ENCODE data around the gene TEX36. TPM values are rescaled to one million over a fixed set of nuclear protein-coding genes. Genes with fewer than 3 reads are reported as not detected.

TEX36 gene
- total RNA-seq, 3 donors from 2014 or later (not counting 1 experiment from before 2014, with no cell fraction given): not detected

GRCh38 chr10:125689955-125690569 is 7.1 kb upstream of the TEX36 start:
- H3K27me3 ChIP-seq (ENCODE audit: control insufficient read depth, insufficient read depth, low read length): no peaks in the 10 kb centered on the region
- H3K27ac Mint-ChIP-seq: no peak overlapping the region
- no peaks in the 10 kb centered on the region for H3K9me3 Mint-ChIP-seq
- peaks cover 16 to 18% of the 10 kb centered on the region in 2 donors for H3K4me1 Mint-ChIP-seq
- ATAC-seq: no peak
- 87% methylated on average over 8 of the region's 8 CpGs for WGBS (ENCODE audit: insufficient coverage)
- H3K4me3 Mint-ChIP-seq: no peak overlapping the region
- H3K4me1 ChIP-seq (ENCODE audit: control insufficient read depth, insufficient read depth, low read length): peaks cover 9% of the 10 kb centered on the region
- H3K4me3 ChIP-seq (ENCODE audit: low read length): no peak overlapping the region
- H3K27ac ChIP-seq (ENCODE audit: low read length): no peak overlapping the region
- DNase-seq: no peak
- TF ChIP-seq CTCF (IDR thresholded peaks at IDR 0.05): no peak
- H3K27me3 Mint-ChIP-seq (ENCODE audit: low read depth in 2 of 2): peaks cover 0 to 3% of the 10 kb centered on the region in 2 donors
- no peaks in the 10 kb centered on the region for H3K36me3 Mint-ChIP-seq
- no peaks in the 10 kb centered on the region for H3K36me3 ChIP-seq (ENCODE audit: control insufficient read depth, insufficient read depth, low read length)
- no peaks in the 10 kb centered on the region for H3K9me3 ChIP-seq (ENCODE audit: control insufficient read depth, insufficient read depth, low read length)
- intact Hi-C loops (cut with micrococcal nuclease): no loop called here

DNA sequence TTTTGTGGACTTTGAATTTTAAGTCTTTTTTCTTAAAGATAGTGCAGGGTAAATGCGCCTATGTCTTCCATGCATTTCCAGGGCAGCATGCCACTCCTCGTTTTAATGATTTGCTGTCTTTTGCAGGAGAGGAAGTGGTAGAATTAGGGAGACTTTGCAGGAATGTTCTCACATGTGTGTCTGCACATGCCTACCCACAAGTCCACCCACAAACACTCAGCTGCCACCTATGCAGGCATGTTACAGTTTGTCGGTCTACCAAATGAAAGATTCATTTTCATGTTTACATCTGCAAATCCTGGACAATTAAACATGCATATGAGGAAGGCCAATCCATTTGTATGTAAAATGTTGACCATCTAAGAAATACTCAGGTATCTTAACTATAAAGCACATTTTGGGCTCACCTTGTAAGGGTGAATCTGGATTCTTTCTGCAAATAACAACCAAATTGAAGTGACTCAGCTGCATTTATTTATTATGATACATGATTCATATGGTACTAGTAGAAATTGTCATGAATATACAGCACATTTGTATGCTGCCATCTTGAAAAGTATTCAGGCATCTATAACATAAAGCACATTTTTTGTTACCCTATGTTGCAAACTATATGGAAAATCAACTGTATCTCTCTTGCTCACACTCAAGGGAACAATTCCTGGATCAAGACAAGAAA is 4.7 kb upstream of the TEX36 start:
- H3K27me3 ChIP-seq (ENCODE audit: control insufficient read depth, insufficient read depth, low read length): no peaks in the 10 kb centered on the region
- Mint-ChIP-seq H3K4me3 (no peak overlapping the region), H3K9me3 (no peaks in the 10 kb centered on the region), H3K27ac (no peak overlapping the region), H3K27me3 (ENCODE audit: low read depth in 2 of 2) (peaks cover 8 to 15% of the 10 kb centered on the region in 2 donors), H3K36me3 (no peaks in the 10 kb centered on the region), H3K4me1 (peaks cover 7 to 10% of the 10 kb centered on the region in 2 donors)
- ATAC-seq (no peak), DNase-seq (no peak)
- no peaks in the 10 kb centered on the region for H3K4me1 ChIP-seq (ENCODE audit: control insufficient read depth, insufficient read depth, low read length)
- H3K27ac ChIP-seq (ENCODE audit: low read length): no peak overlapping the region
- no peak for TF ChIP-seq CTCF (IDR thresholded peaks at IDR 0.05)
- intact Hi-C loops (cut with micrococcal nuclease): no loop called here
- no peak overlapping the region for H3K4me3 ChIP-seq (ENCODE audit: low read length)
- no peaks in the 10 kb centered on the region for H3K9me3 ChIP-seq (ENCODE audit: control insufficient read depth, insufficient read depth, low read length)
- WGBS (ENCODE audit: insufficient coverage): 60% methylated on average over 3 of the region's 3 CpGs
- H3K36me3 ChIP-seq (ENCODE audit: control insufficient read depth, insufficient read depth, low read length): no peaks in the 10 kb centered on the region

DNA sequence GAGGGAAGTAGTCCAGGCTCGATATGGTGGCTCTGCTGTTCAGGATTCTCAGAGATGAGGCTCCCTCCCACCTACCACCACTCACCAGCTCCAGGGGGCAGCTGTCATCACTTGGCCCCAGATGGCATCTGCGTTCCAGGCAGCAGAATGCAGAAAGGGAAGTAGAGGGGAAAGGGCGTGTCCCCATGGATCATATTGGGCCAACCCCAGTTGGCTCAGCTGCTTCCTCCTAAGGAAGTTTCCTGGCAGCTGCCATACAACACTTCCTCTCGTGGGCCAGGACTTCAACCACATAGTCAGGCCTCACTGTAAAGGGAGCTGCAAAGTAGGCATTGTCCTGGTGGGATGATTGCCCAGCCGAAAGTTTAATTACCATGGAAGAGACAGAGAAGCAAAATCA is 1.6 kb upstream of the TEX36 start:
- Mint-ChIP-seq H3K36me3 (no peaks in the 10 kb centered on the region), H3K27me3 (ENCODE audit: low read depth in 2 of 2) (peaks cover 11 to 26% of the 10 kb centered on the region in 2 donors), H3K9me3 (no peaks in the 10 kb centered on the region), H3K4me1 (no peaks in the 10 kb centered on the region), H3K4me3 (no peak overlapping the region), H3K27ac (no peak overlapping the region)
- ATAC-seq (no peak), DNase-seq (no peak)
- Histone ChIP-seq H3K4me1 (ENCODE audit: control insufficient read depth, insufficient read depth, low read length) (no peaks in the 10 kb centered on the region), H3K27ac (ENCODE audit: low read length) (no peak overlapping the region), H3K36me3 (ENCODE audit: control insufficient read depth, insufficient read depth, low read length) (no peaks in the 10 kb centered on the region), H3K4me3 (ENCODE audit: low read length) (no peak overlapping the region), H3K9me3 (ENCODE audit: control insufficient read depth, insufficient read depth, low read length) (no peaks in the 10 kb centered on the region), H3K27me3 (ENCODE audit: control insufficient read depth, insufficient read depth, low read length) (no peaks in the 10 kb centered on the region)
- no peak for TF ChIP-seq CTCF (IDR thresholded peaks at IDR 0.05)
- intact Hi-C loops (cut with micrococcal nuclease): no loop called here
- 54% methylated on average over 5 of the region's 5 CpGs for WGBS (ENCODE audit: insufficient coverage)
